Measurements from ENCODE around the gene CBLL1.

- TF ChIP-seq POLR2AphosphoS5 (IDR thresholded peaks at IDR 0.05) (no peak), CTCF (IDR thresholded peaks at IDR 0.05) (no peak), POLR2A (IDR thresholded peaks at IDR 0.05) (no peak), EP300 (IDR thresholded peaks at IDR 0.05) (no peak)
These were observed 25.3 kb upstream of the CBLL1 start for GRCh38 chr7:107718456-107719193.
